NCI-H524 treated with DMSO at 0.1 percent for 48 hours (cell line): Measurements from ENCODE around the gene SHKBP1.
"Not testable (repeated sequence)": the region's sequence is repeated elsewhere in the genome, so short reads cannot be mapped to it uniquely, and the experiment has no call there.

Experiments
- DNase-seq: peaks from one replicate; lab custom pipeline; 2025; lab: John Stamatoyannopoulos, UW

SHKBP1 gene

DNA sequence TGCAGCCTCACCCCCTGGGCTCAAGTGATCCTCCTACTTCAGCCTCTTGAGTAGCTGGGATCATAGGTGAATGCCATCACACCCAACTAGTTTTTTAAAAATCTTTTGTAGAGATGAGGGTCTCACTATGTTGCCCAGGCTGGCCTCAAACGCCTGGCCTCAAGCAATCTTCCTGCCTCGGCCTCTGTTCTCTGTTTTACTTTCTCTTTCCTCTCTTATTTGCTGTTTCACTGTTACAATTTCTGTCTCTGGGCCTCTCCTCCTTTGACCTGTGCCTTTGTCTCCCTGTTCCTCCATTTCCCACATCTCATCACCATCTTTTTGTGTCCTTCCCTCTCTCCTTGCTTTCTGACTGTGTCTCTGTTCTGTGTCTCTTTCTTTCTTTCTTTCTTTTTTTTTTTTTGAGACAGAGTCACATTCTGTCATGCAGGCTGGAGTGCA, 9.3 kb downstream of the SHKBP1 start:
- DNase-seq: no peak

DNA sequence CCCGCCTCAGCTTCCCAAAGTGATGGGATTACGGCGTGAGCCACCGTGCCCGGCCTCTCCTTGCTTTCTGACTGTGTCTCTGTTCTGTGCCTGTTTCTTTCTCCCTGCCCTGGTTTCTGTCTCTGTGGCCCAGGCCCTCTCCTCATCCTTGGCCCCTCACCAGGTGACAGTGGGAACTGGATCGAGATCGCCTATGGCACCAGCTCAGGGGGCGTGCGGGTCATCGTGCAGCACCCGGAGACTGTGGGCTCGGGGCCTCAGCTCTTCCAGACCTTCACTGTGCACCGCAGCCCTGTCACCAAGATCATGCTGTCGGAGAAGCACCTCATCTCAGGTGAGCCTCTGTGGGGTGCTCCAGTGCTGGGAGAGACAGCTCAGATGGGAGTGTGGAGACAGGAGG, 9.9 kb downstream of the SHKBP1 start:
- DNase-seq: no peak

DNA sequence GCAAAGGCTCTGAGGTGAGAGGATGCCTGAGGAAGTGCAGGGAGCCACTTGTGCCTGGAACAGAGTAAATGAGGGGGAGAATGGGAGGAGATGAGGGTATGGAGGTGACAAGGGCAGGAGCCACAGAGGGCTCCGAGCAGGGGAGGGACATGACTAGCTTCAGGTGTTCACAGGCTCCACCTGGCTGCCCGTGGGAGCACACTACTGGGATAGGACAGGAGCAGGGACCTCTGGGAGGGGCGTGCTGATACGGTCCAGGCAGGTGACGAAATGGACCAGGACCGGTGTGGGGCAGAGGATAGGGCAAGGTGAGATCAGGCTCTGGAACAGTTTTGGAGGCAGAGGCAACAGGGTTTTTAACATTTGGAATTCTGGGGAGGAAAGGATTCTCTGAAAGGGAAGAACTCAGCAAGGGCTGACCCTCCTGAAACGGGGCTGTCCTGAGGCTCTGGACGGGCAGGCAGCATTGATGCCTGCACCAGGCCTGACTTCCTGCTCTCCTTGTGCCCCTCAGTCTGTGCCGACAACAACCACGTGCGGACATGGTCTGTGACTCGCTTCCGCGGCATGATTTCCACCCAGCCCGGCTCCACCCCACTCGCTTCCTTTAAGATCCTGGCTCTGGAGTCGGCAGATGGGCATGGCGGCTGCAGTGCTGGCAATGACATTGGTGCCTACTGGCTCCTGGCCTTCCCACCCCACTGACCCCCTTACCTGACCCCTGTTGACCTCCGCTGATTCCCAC, 11.6 kb downstream of the SHKBP1 start:
- no peak for DNase-seq

DNA sequence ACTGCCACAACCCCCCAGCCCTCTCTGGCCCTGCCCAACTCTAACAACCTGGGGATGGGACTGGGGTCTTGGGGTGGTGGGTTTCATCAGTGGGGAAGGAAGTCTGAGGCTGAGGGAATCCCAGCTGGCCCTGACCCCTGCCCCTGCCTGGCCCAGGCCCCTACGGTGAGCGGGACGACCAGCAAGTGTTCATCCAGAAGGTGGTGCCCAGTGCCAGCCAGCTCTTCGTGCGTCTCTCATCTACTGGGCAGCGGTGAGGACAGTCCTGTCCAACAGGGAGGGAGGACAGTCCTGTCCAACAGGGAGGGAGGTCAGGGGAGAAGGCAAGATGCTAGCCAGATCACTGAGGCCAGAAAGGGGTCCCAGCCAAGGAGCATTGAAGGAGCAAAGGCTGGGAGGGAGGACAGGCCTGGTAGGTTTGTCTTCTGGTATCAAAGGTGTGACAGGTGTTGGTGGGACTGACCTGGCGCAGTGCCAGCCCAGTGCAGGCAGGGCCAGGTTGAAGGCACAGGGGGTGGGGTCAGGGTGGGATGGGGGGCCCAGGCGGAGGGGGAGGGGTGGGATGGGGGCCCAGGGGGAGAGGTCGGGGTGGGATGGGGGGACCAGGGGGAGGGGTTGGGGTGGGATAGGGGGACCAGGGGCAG, 12.4 kb downstream of the SHKBP1 start:
- no peak for DNase-seq

DNA sequence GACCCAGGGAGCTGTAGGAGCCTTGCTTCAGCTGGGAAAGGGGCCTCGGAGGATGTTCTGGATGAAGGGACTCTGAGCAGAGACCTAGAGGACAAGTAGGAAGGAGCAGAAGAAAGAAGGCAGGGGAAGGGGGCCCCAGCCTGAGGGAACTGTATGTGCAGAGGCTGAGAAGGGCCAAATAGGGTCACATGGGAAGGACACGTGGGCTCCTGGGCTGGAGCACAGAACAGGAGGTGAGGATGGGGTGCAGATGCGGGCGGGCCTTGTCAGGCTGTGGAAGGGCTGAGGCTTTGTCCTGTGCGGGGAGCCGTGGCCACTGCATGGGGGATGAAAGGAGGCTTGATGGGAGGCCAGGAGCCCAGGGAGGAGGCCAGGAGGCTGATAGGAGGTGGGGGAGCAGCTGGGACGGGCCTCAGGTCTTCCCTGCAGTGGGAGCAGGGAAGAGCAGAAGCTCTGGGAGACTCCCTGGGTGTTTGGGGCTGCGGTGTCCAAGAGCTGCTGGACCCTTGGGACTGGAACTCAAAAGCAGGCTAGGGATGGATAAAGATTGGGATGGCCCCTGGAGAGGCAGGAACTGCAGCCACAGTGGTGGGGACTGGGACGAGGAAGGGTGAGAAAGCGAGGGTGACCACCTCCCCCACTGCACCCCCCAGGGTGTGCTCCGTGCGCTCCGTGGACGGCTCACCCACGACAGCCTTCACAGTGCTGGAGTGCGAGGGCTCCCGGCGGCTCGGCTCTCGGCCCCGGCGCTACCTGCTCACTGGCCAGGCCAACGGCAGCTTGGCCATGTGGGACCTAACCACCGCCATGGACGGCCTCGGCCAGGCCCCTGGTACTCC, 13.1 kb downstream of the SHKBP1 start:
- DNase-seq: no peak

DNA sequence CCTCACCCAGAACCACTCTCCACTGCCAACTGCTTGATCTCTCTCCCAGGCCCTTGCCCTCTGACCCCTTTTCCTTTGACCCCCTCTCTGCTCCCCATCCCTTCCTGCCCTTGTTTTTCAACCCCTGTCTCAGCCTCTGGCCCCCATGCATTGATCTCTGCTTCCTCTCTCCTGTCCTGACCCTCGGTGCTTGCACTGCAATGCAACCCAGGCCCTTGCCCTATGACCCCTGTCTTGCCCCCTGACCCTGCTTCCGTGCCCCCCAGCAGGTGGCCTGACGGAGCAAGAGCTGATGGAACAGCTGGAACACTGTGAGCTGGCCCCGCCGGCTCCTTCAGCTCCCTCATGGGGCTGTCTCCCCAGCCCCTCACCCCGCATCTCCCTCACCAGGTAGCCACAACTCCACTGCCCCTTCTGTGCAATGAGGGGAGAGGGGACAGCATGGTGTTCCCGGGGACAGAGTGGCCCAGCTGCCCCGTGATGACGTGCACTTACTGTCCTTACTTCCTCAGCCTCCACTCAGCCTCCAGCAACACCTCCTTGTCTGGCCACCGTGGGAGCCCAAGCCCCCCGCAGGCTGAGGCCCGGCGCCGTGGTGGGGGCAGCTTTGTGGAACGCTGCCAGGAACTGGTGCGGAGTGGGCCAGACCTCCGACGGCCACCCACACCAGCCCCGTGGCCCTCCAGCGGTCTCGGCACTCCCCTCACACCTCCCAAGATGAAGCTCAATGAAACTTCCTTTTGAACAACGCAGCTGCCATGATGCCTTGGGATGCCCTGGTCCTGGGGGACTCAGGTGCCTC, 14.0 kb downstream of the SHKBP1 start:
- DNase-seq: no peak

DNA sequence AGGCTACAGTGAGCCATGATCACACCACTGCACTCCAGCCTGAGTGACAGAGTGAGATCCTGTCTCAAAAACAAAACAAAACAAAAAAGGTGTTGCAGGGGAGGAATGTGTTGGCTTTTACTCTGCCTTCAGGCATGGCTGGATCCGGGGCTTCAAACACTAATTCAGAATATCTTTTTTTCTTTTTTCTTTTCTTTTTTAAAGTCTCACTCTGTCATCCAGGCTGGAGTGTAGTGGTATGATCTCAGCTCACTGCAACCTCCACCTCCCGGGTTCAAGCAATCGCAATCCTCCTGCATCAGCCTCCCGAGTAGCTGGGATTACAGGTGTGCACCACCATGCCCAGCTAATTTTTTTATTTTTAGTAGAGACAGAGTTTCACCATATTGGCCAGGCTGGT, 15.1 kb downstream of the SHKBP1 start:
- not testable (repeated sequence) for DNase-seq

DNA sequence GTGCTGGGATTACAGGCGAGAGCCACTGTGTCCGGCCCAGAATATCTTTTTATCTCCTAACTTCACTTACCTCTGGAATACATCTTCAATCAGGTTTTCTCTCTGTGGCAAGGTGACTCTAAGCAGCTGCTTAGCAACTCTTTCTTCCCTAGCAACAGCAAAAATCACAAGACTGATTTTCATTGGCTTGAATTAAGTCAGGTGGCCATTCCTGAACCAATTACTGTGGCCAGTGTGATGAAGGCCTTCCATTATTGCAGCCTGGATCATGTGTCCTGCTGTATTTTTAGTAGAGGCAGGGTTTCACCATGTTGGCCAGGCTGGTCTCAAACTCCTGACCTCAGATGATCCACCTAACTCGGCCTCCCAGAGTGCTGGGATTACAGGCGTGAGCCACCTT, 15.5 kb downstream of the SHKBP1 start:
- peak; percentile 65 for DNase-seq

DNA sequence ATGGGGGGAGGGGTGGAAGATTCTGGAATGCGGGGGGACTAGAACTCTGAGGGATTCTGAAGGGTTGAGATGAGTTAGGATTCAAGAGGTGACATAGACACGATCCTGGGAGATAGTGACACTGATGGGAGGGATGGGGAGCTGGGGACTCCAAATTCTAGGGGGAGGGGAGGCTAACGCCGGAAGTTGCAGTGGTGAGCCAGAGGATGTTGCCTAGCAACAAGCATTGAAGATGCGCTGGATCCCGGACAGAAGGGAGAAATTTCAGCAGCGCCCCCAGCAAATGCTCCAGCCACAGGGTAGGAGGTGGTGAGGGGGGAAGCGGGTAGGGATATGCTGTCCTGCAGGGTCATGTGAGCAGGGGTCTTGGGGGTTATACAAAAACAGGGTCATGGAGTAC, 17.6 kb downstream of the SHKBP1 start:
- DNase-seq: peak; percentile 14

DNA sequence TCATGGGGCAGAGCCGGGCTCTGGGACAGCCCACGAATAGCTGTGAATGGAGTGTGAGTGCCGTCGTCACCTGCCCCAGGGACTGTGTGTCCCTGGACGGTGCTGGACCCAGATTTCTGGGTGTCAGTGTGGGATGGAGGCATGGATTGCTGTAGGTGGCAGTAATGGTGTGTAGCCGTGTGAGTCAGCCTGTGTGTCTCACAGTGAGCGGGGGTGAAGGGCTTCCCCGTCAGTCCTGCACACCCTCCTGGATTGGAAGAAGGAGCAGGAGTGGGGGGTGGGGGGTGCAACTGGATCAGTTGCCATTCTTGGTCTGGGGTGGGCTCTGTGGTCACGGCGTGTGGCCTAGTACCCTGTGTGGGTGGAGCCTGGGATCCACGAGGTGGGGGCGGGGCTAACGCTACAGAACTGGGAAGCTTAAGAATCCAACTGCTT, 18.0 kb downstream of the SHKBP1 start:
- DNase-seq: no peak

DNA sequence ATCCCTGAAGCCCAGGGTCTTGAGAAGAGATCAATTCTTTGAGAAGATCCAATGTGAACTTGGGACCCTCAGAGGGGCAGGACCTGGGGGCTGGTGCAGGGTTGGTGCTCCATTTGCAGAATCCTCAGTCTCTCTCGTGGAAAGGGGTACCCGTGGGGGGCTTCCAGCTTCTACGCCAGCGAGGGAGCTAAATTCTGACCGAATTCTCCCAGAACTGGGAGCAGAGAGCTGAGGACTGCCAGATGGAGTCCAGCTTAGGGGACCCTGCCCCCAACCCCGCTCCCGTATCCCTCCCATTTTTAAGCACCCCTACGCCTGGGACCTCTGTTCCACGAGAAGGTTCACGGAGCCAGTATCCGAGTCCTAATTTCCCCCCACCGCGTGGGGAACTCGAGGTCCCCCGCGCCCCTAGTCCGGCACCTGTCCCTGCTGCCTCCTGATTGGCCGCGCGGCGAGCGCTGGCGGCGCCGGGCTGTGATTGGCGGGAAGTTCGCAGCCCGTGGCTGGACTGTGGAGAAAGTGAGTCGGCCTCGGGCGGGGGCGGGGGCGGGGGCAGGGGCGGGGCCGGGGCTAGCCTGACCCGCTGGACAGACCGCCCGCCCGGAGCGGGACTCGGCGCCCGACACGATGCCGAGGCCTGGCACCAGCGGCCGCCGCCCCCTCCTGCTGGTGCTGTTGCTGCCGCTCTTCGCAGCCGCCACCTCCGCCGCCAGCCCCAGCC, 20.1 kb downstream of the SHKBP1 start:
- peak; percentile 22 for DNase-seq

DNA sequence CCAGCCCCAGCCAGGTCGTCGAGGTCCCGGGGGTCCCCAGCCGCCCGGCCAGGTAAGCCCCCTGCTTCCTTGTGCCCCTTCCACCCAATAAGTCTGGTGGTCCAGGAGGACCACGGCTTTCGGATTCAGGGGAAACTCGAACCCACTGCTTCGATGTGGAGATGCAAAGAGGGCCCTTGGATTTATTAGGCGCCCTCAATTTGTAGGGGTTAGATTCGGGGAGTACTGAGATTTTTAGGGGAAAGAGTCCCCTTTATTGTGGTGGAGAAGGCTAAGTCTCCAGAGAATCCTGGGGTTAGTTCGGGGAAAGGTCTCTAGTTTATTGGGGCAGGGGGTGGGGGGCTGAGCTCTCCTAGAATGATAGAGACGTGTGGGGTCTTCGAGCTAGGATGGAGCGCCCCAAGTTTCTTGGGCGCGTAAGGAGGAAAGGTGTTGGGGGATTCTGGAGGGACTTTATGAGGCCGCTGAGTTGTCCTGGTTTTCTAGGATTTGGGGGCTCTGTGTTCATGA, 20.7 kb downstream of the SHKBP1 start:
- DNase-seq: no peak

DNA sequence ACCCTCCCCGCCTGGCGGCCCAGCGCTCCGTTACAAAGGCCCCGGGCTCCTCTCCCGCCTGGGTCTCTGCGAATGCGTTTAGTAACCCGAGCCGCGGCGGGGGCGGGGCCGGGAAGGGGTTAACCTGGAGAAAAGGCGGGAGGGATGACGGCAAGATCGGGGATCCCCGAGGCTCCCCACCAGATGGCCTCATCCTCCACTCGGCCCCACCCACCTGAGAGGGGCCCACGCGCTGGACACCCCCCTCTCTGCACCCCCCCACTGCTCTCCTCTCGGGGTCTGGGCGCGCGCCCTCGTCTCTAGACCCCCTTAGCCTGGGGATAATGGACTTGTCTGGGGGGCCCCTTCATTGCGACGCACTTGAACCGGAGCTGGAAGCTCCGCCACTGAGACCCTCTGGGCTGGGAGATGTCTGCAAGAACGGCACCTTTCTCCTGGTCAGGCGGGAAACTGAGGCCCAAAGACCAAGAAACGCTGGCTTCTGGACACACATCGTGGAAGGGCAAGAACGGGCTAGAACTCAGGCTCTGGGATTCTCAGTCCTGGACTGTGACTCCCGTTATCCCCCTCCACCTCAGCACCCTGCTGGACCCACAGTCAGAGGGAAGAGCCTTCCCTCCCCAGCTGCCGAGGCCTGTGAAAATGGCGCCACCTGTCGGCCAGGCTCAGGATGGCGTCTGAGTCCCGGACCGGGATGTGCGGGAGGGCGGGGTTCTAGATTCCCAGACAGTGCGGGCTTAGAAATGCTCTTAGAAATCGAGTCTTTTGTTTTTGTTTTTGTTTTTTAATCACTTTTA, 21.6 kb downstream of the SHKBP1 start:
- DNase-seq: peak; percentile 81

DNA sequence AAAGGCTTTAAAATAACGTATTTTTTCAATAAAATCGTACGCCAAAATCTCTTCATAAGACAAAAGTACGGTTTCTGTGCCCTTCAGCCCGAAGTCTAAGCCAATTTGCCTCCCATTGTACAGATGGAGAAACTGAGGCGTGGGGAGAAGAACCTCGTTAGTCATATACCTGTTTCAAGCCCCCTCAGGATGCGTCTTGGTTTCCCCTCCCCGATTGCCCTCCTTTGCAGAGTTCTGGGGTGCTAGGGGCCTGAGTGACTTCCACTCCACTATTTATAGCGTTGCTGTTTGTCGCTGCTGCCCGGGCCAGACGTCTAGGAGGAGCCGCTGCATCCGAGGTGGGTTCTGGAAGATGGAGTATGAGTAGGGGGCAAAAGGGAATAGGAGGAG, 22.2 kb downstream of the SHKBP1 start:
- no peak for DNase-seq

DNA sequence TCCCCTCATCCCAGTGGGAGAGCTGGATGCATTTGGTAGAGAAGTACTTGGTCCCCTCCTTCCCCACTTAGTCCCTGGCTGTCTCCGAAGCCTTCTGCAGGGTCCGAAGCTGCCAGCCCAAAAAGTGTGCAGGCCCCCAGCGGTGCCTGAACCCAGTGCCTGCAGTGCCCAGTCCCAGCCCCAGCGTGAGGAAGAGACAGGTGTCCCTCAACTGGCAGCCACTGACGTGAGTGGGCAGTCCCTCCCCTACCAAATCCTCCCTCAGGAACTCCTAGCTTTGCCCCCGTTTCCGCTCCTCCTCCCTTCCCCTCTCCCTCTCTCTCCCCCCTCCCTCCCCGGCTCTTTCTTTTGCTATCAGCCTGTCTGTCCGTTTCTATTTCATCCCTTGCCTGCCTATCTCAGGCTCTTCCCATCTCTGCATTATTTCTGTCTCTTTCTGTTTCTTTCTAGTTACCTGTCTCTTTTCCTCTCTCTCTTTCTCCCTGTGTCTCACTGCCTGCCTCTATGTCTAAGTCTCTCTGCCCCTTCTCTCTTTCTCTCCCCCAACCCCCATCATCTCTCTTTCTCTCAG, 22.7 kb downstream of the SHKBP1 start:
- DNase-seq: no peak

DNA sequence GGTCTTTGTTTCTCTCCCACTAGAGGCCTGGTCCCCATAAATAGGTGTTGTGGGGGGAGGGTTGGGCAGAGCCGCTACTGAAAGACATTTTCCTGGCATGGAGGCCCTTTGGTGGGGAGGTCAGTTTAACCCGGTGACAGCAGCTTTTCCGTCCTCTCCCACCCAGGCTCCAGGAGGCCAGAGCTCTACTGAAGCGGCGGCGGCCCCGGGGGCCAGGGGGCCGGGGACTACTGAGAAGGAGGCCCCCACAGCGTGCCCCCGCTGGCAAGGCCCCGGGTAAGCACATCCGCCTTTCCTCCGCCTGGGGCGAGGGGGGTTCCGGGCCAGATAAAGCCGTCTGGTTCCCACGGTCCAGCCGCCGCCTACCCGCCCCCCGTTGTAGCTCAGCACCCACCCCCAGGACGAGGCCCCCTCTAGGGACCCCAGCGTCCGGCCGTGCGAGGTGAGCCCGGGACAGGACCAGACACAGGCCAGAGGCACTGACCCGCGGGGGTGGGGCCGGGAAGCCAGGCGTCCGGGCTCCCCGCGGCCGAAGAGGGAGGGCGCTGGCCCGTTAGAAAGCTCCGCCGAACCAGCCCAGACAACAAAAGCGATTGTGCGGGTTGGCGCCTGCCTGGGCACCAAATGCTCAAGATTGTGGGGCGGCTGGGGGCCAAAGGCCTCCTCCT, 23.4 kb downstream of the SHKBP1 start:
- DNase-seq: no peak

DNA sequence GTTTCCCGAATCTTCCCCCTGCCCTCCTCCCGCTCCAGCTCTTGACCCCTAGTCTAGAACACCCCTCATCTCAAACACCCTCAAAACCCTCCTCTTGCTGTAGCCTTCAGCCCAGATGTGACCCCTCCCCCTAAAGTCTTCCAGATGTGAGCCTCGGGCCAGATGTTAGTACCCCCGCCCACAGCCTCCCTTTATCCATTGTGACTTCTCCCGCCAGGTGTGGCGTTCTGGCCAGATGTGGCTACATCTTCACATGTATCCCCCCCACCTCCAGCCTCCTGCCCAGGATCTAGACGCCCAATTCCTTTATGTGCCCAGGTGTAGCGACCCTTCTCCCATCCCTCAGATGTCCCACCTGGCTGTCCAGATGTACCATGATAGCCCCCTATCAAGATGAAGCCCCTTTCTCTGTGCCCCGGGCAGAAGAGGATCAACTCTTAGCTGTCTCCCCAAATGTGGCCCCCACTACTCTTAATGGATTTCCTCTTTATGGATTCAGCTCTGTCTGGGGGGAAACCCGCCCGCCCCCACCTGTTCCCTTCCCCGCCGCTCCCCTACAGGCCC, 24.0 kb downstream of the SHKBP1 start:
- DNase-seq: no peak

DNA sequence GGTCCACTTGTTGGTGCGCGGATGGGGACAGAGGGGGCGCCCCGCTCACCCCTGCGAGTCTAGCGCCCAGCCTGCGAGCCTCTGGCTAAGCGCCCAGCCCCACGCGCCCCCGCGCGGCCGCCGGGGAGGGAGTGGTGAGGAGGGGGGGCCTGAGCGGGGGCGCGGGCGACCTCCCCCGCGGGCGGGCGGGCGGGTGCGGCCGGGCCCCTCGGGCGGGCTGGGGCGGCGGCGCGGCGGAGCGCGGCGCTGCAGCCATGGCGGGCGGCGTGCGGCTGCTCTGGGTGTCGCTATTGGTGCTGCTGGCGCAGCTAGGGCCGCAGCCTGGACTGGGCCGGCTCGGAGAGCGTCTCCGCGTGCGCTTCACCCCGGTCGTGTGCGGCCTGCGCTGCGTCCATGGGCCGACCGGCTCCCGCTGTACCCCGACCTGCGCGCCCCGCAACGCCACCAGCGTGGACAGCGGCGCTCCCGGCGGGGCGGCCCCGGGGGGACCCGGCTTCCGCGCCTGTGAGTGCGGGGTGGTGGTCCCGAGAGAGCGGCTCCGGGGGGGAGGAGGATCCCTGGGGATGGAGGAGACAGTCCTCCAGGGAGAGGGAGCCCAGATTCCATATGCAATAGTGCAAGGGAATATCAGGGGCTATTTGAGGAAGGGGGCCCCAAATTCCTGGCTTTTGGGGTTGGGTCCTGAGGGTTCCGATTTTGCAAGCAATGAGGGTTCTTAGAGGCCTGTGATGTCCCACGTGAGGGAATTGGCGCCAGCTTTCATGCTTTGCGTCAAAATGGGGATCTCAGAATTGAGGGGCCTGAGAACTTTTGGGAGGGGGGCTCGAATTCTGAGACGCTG, 24.7 kb downstream of the SHKBP1 start, which contains the start of gene LTBP4:
TSS of gene LTBP4 (plus strand) at position 236 of the 841 bp plus-strand sequence. CDS start at position 255, 19 bp downstream.
- DNase-seq: no peak
